IgD-negative memory B cell (primary cell): ENCODE measurements around the gene CNOT2. TPM values are rescaled to one million over a fixed set of nuclear protein-coding genes. Genes with fewer than 3 reads are reported as not detected.
"Not testable (repeated sequence)": the region's sequence is repeated elsewhere in the genome, so short reads cannot be mapped to it uniquely, and the experiment has no call there.

ENCODE experiments used
- H3K27ac Mint-ChIP-seq, 3 donors: one replicate each; pipeline ENCODE4 v1.8.0; 2020 to 2022; ENCODE audit warnings: mild to moderate bottlenecking in 3 of 3, mixed read lengths in 3 of 3, moderate library complexity in 1 of 3
- H3K27me3 Mint-ChIP-seq: one replicate; pipeline ENCODE4 v1.8.0; 2021; ENCODE audit warnings: mixed read lengths
- H3K36me3 Mint-ChIP-seq: one replicate; pipeline ENCODE4 v1.8.0; 2020; ENCODE audit warnings: mild to moderate bottlenecking, mixed read lengths
- H3K4me1 Mint-ChIP-seq, 3 donors: one replicate each; pipeline ENCODE4 v1.8.0; 2020 to 2022; ENCODE audit warnings: mixed read lengths in 3 of 3, mild to moderate bottlenecking in 1 of 3
- H3K4me3 Mint-ChIP-seq, 4 donors: one replicate each; pipeline ENCODE4 v1.8.0; 2020 to 2022; ENCODE audit warnings: mild to moderate bottlenecking in 4 of 4, mixed read lengths in 4 of 4, moderate library complexity in 3 of 4
- H3K9me3 Mint-ChIP-seq, 3 donors: one replicate each; pipeline ENCODE4 v1.8.0; 2020 to 2021; ENCODE audit warnings: mixed read lengths in 3 of 3, mild to moderate bottlenecking in 1 of 3
- polyA plus RNA-seq: library from polyadenylated mRNA; unstranded; fragments of 300-500 nt; fragmentation: Illumina TruSeq; gene quantifications from one replicate; pipeline ENCODE4 v1.2.3, GENCODE V29; 2021

Gene CNOT2
- polyA plus RNA-seq, 1 donor from 2014 or later = 106 TPM

DNA sequence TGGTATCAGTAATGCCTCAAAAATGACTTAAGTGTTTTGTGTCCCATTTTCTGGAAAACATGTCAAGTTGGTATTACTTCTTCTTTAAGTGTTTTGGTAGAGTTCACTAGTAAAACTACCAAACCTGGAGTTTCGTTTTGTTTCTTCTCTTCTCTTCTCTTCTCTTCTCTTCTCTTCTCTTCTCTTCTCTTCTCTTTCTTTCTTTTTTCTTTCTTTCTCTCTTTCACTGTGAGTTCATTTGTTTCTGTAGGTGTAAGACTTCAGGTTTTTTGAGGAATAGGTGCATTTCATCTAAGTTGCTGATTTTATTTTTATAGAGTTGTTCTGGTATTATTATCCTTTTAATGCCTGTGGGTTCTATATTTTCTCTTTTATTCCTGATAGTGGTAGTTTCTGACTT is 21.9 kb downstream of the CNOT2 start:
- peaks cover 50 to 65% (median 64%) of the 10 kb centered on the region in 3 donors for H3K4me1 Mint-ChIP-seq
- no peak overlapping the region for H3K27ac Mint-ChIP-seq
- H3K27me3 Mint-ChIP-seq = no peaks in the 10 kb centered on the region
- no peaks in the 10 kb centered on the region for H3K9me3 Mint-ChIP-seq
- peaks cover 20% of the 10 kb centered on the region for H3K36me3 Mint-ChIP-seq
- peak overlapping the region in 1 of 4 donors; percentile 76 for H3K4me3 Mint-ChIP-seq

DNA sequence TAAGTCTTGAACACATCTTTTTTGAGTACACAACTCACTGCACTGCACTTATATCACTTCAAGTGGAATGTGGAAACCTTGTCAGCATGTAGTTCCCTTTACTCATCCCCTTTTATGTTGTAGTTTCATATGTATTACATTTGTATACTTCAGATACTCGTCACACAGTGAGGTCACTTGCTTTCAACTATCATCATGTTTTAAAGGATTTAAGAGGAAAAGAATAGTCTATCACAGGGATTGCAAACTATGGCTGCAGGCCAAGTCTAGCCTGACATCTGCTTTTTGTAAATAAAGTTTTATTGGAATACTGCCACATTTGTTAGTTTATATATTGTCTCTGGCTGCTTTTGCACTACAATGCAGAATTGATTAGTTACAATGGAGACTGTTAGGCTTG is 24.3 kb downstream of the CNOT2 start:
- Mint-ChIP-seq H3K4me3 (peak overlapping the region in 1 of 4 donors; percentile 79), H3K36me3 (peaks cover 19% of the 10 kb centered on the region)

DNA sequence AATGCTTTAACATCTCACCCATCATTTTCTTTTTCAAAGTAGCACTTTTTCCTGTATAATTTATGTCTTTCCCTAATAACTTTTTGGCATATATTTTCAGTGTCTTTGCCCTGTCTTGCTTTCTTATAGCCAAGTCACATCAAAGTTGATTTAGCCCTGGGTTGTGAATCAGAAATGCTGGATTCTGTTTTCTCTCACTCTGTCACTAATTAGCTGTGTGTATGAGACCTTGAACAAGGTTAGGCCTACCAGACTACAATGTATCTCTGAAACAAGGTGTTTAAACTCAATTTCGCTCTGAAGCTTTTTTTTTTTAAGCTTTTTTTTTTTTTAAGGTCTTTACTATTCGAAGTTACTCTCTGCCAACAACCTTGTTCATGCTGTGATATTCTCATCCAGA is 25.7 kb downstream of the CNOT2 start:
- H3K27ac Mint-ChIP-seq = no peak overlapping the region
- H3K27me3 Mint-ChIP-seq = no peaks in the 10 kb centered on the region

More for the DNA sequence above, 24.3 kb downstream of the CNOT2 start:
- Mint-ChIP-seq H3K27ac (peak overlapping the region in 1 of 3 donors; percentile 14), H3K9me3 (no peaks in the 10 kb centered on the region), H3K27me3 (no peaks in the 10 kb centered on the region), H3K4me1 (peaks cover 52 to 71% (median 66%) of the 10 kb centered on the region in 3 donors)

DNA sequence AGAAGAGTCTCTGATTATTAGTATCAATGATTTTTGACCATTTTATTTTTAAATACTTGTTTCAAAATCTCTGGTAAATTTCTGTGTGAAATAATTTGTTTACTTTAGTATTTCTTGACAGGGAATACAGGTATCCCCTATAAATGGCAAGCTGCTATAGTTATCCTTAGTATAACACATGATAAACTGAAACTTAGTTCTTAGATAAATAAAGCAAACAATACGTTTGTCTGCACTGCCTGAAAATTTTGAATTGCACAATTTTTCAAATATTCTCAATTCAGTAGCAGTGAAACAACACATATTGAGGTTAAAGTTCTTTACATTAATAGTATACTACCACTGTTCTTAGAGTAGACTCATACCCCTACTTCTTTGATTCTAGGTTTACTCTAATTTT is 26.9 kb downstream of the CNOT2 start:
- no peaks in the 10 kb centered on the region for H3K27me3 Mint-ChIP-seq
- H3K36me3 Mint-ChIP-seq = peaks cover 18% of the 10 kb centered on the region
- no peak overlapping the region for H3K27ac Mint-ChIP-seq
- H3K9me3 Mint-ChIP-seq = peaks cover 0 to 3% (median 0%) of the 10 kb centered on the region in 3 donors
- H3K4me3 Mint-ChIP-seq = no peak overlapping the region
- peaks cover 47 to 66% (median 60%) of the 10 kb centered on the region in 3 donors for H3K4me1 Mint-ChIP-seq

More for the DNA sequence above, 25.7 kb downstream of the CNOT2 start:
- Mint-ChIP-seq H3K4me3 (peak overlapping the region in 1 of 4 donors; percentile 22), H3K9me3 (no peaks in the 10 kb centered on the region), H3K36me3 (peaks cover 16% of the 10 kb centered on the region), H3K4me1 (peaks cover 51 to 66% (median 65%) of the 10 kb centered on the region in 3 donors)

DNA sequence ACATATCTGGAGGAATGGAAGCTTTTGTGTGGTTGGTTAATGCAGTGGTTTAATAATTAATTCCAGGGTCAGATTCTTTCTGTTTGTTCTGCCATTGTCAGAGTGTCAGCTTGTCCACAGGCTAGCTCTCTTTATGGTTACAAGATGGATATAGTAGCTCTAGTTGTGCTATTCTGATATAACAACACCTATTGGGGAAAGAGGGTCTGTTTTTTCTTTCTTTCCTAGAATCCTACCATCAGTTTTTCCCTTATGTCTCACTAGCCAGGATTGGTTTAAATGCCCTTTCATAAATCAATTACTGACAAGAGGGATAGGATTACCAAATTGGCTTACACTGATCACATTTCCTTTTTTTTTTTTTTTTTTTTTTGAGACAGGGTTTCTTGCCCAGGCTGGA is 27.8 kb downstream of the CNOT2 start:
- H3K27me3 Mint-ChIP-seq = no peaks in the 10 kb centered on the region
- H3K4me3 Mint-ChIP-seq = peak overlapping the region in 1 of 4 donors; percentile 1
- no peak overlapping the region for H3K27ac Mint-ChIP-seq
- peaks cover 0 to 3% (median 0%) of the 10 kb centered on the region in 3 donors for H3K9me3 Mint-ChIP-seq
- H3K36me3 Mint-ChIP-seq = peaks cover 19% of the 10 kb centered on the region
- peaks cover 51 to 66% (median 63%) of the 10 kb centered on the region in 3 donors for H3K4me1 Mint-ChIP-seq

DNA sequence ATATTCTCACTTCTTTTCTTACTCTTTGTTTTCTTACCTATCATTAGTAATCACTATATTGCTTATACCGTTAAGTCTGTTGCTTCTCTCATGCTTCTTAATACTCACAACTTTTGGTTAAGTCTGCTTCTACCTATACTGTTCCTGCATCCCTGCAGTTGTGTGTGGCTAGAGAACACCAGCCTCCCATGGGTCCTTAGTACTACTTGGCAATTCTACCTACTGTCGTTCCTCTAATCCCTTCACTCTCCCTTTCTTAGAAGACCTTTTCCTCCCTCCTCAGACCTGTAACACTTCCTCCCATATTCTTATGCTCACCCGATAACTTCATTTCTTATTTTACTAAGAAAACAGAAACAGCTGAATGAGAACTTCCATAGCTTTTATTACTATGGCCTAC is 29.3 kb downstream of the CNOT2 start:
- H3K9me3 Mint-ChIP-seq = peaks cover 0 to 3% (median 0%) of the 10 kb centered on the region in 3 donors
- peak overlapping the region in 2 of 3 donors; percentile 16 to 44 for H3K27ac Mint-ChIP-seq
- H3K36me3 Mint-ChIP-seq = peaks cover 11% of the 10 kb centered on the region
- H3K4me1 Mint-ChIP-seq = peaks cover 42 to 58% (median 54%) of the 10 kb centered on the region in 3 donors
- H3K27me3 Mint-ChIP-seq = no peaks in the 10 kb centered on the region
- H3K4me3 Mint-ChIP-seq = peak overlapping the region in 1 of 4 donors; percentile 67

DNA sequence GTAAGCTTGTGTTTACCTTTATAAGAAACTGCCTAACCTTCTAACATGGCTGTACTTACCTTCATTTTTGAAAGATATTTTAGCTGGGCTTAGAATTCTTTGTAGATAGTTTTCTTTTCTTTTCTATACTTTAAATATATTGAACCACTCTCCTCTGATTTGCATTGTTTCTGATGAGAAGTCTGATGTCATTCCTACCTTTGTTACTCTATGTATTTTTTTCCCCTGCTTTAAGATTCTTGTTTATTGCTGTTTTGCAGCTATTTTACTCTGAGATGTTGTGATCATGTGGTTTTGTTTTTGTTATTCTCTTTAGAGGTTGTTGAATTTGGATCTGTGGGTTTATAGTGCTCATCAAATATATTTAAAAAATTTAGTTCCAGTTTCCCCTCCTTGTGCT is 31.8 kb downstream of the CNOT2 start:
- no peak overlapping the region for H3K4me3 Mint-ChIP-seq

DNA sequence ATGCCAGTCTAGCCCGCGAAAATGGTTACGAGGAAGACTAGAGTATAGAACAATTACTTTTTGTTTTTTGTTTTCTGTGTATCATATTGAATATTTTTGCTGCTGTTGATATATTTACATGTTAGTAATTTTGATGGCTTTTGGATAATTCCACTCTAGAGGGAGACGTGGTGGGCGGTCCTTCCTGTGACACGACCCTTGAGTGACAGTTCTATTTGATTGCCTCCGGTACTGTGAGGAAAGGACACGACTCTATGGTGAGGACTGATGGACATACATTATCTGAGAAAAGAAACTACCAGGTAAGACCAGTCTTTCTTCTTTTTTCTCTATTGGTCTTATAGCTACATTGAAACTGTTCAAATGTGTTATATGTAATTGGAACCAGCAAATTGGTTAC is 34.7 kb downstream of the CNOT2 start:
- Mint-ChIP-seq H3K9me3 (peaks cover 0 to 3% (median 0%) of the 10 kb centered on the region in 3 donors), H3K27me3 (no peaks in the 10 kb centered on the region), H3K4me1 (peaks cover 23 to 42% (median 33%) of the 10 kb centered on the region in 3 donors), H3K27ac (peak overlapping the region in 2 of 3 donors; percentile 19 to 48), H3K4me3 (no peak overlapping the region), H3K36me3 (peaks cover 5% of the 10 kb centered on the region)

More for the DNA sequence above, 31.8 kb downstream of the CNOT2 start:
- Mint-ChIP-seq H3K27ac (peak overlapping the region in 2 of 3 donors; percentile 5 to 18), H3K36me3 (peaks cover 10% of the 10 kb centered on the region), H3K4me1 (peaks cover 37 to 54% (median 46%) of the 10 kb centered on the region in 3 donors), H3K9me3 (peaks cover 0 to 3% (median 0%) of the 10 kb centered on the region in 3 donors), H3K27me3 (no peaks in the 10 kb centered on the region)

DNA sequence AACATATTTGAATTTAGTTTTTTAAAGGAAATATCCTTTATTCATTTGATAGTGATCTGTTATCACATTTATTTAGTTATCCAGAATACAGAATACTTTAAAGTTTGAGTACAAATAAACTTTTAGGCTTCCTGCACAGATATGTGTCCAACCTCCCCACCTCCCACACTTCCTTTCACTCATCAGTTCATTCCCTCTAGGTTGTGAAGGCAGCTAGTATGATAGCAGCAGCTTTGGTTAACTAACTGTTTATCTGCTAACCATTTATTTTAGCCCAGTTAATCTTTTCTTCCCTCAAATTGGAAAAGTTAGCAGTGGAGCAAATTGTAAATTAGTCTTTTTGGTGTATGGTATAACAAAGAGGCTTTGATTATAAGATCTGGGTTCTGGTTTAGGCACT is 35.7 kb downstream of the CNOT2 start:
- Mint-ChIP-seq H3K27ac (no peak overlapping the region), H3K9me3 (peaks cover 0 to 3% (median 0%) of the 10 kb centered on the region in 3 donors), H3K4me3 (no peak overlapping the region), H3K36me3 (peaks cover 5% of the 10 kb centered on the region), H3K27me3 (no peaks in the 10 kb centered on the region), H3K4me1 (peaks cover 20 to 39% (median 28%) of the 10 kb centered on the region in 3 donors)

DNA sequence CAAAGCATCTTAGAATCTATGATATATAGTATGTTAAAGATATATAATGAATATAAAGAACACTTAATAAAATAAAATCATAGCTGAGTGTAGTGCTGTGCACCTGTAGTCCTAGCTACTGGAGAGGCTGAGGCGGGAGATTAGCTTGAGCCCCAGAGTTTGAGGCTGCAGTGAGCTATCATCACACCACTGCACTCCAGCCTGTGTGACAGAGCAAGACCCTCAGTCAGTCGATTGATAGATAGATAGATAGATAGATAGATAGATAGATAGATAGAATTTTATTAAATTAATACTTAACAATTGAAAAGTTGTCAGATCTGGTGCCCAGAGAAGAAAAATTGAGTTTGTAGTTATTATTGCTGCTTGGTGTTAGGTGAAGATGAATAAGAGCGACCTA is 40.0 kb downstream of the CNOT2 start:
- H3K27ac Mint-ChIP-seq = no peak overlapping the region
- peaks cover 3% of the 10 kb centered on the region for H3K36me3 Mint-ChIP-seq
- no peak overlapping the region for H3K4me3 Mint-ChIP-seq
- no peaks in the 10 kb centered on the region for H3K9me3 Mint-ChIP-seq
- H3K4me1 Mint-ChIP-seq = peaks cover 12 to 36% (median 15%) of the 10 kb centered on the region in 3 donors
- H3K27me3 Mint-ChIP-seq = no peaks in the 10 kb centered on the region

DNA sequence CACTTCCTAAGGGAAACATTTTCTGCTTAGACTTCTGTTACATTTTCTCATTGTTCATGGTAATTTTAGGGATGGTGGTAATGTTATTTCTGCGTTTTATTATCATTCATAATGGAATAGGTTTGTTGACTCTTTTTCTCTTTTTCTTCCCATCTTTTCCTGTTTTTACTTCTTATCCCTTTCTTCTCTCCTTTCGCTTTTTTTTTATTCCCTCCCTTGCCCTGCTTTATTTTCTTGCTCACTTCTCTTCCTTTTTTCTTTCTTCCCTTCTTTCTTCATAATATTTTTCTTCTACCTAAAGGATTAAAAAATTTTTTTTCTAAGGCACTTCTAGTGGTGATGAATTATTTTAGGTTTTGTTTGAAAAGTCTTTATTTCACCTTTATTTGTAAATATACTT is 45.6 kb downstream of the CNOT2 start:
- Mint-ChIP-seq H3K27ac (peak overlapping the region in 1 of 3 donors; percentile 47), H3K4me3 (peak overlapping the region in 1 of 4 donors; percentile 61), H3K9me3 (no peaks in the 10 kb centered on the region), H3K4me1 (peaks cover 14 to 30% (median 27%) of the 10 kb centered on the region in 3 donors), H3K27me3 (no peaks in the 10 kb centered on the region), H3K36me3 (peaks cover 6% of the 10 kb centered on the region)

DNA sequence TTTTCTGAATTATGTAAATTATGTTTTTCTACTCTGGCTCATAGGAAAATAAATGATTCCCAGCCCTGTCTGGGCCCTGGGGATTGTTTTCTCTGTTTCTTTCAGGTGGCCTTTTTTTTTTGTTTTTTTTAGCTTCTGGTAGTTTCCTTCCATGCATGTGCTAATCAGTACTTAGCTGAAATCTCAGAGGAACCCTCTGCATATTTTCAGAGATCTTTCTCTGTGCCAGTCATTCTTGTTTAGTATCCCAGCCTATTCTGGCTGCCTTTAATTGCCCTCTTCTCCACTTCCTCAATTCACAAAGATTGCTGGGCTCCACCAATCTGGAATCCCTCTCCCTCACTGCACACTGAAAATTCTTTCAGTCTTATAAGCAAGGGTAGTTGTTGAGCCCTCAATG is 46.9 kb downstream of the CNOT2 start:
- no peak overlapping the region for H3K4me3 Mint-ChIP-seq
- peaks cover 6% of the 10 kb centered on the region for H3K36me3 Mint-ChIP-seq
- H3K4me1 Mint-ChIP-seq = peaks cover 14 to 38% (median 27%) of the 10 kb centered on the region in 3 donors
- no peak overlapping the region for H3K27ac Mint-ChIP-seq
- no peaks in the 10 kb centered on the region for H3K9me3 Mint-ChIP-seq
- no peaks in the 10 kb centered on the region for H3K27me3 Mint-ChIP-seq

DNA sequence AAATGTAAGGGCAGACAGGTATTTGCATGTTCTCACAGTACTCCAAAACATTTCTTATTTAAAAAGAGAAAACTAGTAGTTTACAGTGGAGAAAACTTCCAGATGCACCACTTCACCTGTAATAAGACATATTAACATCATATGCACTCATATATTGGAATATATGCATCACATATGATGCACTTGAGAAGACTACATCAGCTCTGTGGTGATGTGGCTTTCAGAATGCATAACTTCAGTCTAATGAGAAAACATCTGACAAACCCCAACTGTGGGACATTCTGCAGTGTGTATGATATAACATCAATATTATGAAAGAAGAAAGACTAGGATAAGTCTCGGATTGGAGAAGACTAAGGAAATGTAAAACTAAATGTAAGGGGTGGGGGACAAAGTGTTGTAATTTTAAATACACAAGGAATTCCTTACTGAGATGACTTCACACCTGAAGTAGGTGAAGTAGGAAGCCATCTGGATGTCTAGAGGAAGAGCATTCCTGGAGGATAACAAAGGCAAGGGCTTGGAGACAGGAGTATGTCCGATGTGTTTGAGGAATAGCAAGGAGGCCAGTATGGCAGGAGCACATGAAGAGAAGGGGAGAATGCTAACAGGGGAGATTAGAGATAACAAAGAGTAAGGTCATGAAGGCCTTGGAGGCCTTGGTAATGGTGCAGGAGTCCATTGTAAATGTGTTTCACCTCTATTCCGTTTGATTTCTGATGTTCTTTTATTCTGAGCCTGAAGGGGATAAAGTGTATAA is 49.0 kb downstream of the CNOT2 start:
- no peak overlapping the region for H3K4me3 Mint-ChIP-seq

DNA sequence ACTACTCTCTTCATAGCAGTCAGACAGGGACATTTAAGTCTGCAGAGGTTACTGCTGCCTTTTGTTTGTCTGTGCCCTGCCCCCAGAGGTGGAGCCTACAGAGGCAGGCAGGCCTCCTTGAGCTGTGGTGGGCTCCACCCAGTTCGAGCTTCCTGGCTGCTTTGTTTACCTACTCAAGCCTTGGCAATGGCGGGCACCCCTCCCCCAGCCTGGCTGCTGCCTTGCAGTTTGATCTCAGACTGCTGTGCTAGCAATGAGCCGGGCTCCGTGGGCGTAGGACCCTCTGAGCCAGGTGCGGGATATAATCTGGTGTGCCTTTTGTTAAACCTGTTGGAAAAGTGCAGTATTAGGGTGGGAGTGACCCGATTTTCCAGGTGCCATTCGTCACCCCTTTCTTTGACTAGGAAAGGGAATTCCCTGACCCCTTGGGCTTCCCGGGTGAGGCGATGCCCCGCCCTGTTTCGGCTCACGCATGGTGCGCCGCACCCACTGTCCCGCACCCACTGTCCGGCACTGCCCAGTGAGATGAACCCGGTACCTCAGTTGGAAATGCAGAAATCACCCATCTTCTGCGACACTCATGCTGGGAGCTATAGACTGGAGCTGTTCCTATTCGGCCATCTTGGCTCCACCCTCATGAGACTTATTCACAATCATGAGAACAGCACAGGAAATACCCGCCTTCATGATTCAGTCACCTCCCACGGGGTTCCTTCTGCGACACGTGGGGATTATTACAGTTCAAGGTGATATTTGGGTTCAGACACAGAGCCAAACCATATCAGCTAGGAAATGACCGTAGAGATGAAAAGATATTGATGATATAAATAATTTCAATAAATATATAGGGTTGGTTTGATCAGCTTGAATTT is 61.7 kb downstream of the CNOT2 start:
- H3K27me3 Mint-ChIP-seq, H3K9me3 Mint-ChIP-seq: not testable (repeated sequence)
- peak overlapping the region in 1 of 4 donors; percentile 20 for H3K4me3 Mint-ChIP-seq
- H3K4me1 Mint-ChIP-seq = peaks cover 12 to 19% (median 15%) of the 10 kb centered on the region in 3 donors
- peaks cover 14% of the 10 kb centered on the region for H3K36me3 Mint-ChIP-seq
- peak overlapping the region in 1 of 3 donors; percentile 73 for H3K27ac Mint-ChIP-seq

More for the DNA sequence above, 49.0 kb downstream of the CNOT2 start:
- Mint-ChIP-seq H3K27me3 (no peaks in the 10 kb centered on the region), H3K27ac (peak overlapping the region in 1 of 3 donors; percentile 14), H3K4me1 (peaks cover 14 to 29% (median 23%) of the 10 kb centered on the region in 3 donors), H3K9me3 (no peaks in the 10 kb centered on the region), H3K36me3 (peaks cover 3% of the 10 kb centered on the region)

DNA sequence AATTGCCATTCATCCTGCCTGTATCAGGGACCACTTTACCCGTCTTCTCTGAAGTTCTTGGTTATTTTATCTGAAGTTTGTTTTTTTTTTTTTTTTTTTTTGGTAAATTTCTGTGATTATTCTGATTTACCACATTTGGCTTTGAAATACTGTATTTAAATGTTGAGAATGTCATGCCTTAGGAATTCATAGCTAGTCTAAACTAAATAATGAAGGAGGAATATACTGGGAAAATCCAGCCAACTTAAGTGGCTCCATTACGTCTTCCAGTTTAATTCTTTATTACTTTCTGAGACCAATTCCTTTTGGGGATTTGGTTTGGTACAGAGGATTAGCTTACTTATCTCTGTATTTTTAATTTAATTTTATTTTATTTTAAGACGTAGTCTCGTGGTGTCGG is 62.6 kb downstream of the CNOT2 start:
- Mint-ChIP-seq H3K4me3 (no peak overlapping the region), H3K36me3 (peaks cover 13% of the 10 kb centered on the region), H3K27ac (no peak overlapping the region), H3K27me3 (no peaks in the 10 kb centered on the region), H3K4me1 (peaks cover 15 to 19% (median 16%) of the 10 kb centered on the region in 3 donors), H3K9me3 (peaks cover 0 to 5% (median 0%) of the 10 kb centered on the region in 3 donors)
